AG09319 (cell line): Measurements from ENCODE around the gene TSPAN14.

Experiments used
- DNase-seq: peaks from one replicate; pipeline ENCODE4 v3.0.0-alpha.2; 2010; ENCODE audit warnings: low read depth; ENCODE audit errors: extremely low read depth
- TF ChIP-seq, protein P1 (sequence below): IDR thresholded peaks from 2 replicates; pipeline ENCODE4 v1.5.1; 2011; ENCODE audit warnings: low read depth, mild to moderate bottlenecking, inconsistent platforms, low read length, moderate library complexity

Gene TSPAN14, protein sequence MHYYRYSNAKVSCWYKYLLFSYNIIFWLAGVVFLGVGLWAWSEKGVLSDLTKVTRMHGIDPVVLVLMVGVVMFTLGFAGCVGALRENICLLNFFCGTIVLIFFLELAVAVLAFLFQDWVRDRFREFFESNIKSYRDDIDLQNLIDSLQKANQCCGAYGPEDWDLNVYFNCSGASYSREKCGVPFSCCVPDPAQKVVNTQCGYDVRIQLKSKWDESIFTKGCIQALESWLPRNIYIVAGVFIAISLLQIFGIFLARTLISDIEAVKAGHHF

DNA sequence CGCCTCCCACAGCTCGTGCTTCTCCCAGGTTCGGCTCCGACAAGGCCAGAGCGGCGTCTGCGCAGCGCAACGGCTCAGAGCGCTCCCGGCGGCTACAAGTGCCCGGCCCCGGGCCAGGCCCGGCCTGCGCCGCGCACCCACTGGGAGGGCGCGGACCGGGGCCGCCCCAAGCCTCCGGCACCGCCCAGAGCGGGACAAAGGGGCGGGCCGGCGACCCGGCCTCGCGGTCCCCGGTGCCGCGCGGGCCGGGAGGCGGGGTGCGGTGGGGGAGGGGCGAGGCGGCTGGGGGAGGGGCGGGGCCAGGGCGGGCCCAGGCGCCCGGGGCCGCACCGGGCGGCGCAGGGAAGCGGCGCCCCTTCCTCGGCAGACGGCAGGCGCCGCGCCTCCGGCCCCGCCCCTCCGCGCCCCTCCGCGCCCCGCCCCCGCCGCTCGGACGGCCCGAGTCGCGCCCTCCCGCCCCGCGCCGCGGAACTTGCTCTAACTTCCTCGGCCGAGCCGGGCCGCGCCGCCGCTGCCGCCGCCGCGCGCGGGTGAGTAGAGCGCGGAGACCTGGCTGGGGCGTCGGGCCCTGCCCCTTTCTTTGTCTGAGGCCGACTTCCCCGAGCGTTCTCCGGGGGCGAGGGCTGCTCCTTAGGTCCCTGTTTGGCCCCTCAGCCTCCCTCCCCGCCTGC is at the start of gene TSPAN14:
TSS of gene TSPAN14 (plus strand) at position 469 of the 671 bp plus-strand sequence. CDS start 34,924 bp downstream, outside the sequence.
- TF ChIP-seq, protein P1, sequence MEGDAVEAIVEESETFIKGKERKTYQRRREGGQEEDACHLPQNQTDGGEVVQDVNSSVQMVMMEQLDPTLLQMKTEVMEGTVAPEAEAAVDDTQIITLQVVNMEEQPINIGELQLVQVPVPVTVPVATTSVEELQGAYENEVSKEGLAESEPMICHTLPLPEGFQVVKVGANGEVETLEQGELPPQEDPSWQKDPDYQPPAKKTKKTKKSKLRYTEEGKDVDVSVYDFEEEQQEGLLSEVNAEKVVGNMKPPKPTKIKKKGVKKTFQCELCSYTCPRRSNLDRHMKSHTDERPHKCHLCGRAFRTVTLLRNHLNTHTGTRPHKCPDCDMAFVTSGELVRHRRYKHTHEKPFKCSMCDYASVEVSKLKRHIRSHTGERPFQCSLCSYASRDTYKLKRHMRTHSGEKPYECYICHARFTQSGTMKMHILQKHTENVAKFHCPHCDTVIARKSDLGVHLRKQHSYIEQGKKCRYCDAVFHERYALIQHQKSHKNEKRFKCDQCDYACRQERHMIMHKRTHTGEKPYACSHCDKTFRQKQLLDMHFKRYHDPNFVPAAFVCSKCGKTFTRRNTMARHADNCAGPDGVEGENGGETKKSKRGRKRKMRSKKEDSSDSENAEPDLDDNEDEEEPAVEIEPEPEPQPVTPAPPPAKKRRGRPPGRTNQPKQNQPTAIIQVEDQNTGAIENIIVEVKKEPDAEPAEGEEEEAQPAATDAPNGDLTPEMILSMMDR, result no peak
- peak; percentile 49 for DNase-seq

DNA sequence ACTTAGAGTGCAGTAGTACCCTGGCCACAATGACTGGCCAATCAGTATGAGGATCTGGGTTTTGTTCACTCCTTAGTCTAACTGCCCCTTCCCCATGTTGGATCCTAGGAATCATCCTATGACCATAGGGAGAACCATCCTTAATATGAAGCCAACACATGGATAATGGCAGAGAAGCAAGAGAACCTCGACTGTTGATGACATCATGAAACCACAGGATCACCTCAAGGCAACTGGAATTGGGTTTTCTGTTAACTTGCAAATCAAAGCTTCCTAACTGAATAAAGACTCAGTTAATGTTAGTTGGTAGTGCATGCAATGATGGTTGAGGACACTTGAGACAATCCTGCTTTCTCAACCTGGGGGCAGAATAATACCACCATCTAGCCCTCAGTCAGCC is 49.1 kb upstream of the TSPAN14 start:
- TF ChIP-seq, protein P1, result no peak
- no peak for DNase-seq

DNA sequence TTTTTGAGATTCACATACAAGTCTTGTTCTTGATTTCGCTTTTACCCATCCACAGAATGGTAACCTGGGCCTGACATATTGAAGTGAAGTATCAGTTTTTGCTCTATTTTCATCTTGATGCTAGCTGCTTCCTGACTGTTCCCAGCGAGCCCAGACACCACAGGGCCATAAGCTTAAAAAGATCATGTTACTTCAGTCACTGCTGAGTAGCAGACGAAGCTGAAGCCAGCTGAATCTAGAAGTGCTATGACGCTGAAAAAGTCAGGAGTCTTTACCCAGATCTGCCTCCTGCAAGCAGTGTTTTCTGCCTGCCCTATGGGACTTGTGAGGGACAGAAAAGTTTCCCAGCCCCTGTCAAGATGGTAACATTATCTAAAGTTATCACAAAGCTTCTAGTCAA is 48.5 kb upstream of the TSPAN14 start:
- DNase-seq, result no peak
- TF ChIP-seq, protein P1, result no peak

DNA sequence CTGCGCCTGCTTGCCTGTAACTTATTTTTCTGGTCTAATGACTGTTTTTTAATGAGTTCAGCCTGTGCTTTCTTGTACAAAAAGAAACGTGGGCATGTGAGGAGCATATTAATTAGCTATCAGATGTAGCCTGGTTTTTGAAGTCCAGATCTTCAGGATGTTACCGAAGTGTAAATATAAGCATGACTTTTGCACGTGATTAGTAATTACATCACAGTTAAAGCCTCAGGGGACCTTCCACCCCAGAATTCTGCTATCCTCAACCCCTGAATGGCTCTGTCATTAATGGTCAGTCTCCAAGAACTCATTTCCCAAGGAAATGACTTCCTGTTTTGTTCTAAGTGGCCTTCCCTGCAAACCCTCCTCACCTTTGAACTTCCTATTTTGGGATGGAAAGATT is 47.9 kb upstream of the TSPAN14 start:
- DNase-seq, result no peak
- TF ChIP-seq, protein P1, result no peak

DNA sequence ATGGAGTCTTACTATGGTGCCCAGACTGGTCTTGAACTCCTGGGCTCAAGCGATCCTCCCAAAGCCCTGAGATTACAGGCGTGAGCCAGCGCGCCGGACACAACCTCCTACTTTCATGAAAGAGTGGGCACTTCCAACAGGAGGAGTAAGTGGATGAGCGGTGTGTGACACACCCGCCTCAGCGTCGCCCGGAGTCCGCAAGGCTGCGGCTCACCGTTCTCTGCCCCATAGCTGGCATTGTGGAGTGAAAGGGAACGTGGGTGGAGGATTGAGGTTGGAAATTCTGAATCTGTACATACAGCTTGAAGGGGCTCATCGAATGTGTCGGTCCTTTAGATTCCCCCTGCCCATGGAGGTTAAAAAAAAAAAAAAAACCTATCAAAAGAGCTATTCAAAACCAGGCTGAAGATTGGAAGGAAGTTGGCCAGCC is 46.3 kb upstream of the TSPAN14 start:
- no peak for DNase-seq
- TF ChIP-seq, protein P1, result no peak

DNA sequence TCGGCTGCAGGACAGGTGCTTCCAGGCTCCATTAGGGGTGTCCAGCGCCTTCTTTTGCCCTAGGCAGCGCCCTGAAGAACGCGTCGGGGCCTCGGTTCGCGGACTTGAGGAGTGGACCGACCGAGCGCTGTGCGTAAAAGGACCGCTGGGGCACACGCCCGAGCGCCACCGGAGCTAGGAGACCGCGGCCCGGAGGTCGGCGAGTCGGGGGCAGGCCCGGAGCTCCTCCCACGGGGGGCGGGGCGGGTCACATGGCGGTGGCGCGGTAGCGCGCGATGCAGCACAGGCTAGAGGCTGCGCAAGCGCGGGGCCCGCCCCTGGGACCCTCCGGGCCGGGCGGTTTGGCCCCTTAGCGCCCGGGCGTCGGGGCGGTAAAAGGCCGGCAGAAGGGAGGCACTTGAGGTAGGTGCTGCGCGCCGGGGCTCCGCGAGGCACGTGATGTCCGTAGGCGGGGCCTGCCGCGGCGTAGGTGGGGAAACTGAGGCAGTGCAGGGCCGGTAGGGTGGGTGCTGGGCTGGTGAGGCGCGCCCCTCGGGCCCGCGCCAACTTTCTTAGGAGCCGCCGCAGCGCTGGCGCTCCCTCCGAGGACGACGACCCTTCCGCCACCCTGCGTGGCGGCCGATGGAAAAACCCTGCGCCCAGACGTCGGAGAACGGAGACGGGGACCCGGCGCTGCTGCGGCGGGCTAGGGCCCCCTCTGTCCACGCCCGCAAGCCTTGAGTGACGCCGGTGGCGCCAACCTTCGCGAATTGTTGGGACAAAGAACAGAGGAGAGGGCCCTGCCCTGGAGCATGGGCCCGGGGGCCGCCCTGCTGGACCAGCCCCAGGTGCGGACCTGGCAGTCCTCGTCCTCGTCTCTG is 45.6 kb upstream of the TSPAN14 start, which contains the start of gene PRXL2A:
TSS of gene PRXL2A (plus strand) at position 310 of the 860 bp plus-strand sequence. CDS start 11,917 bp downstream, outside the sequence.
- no peak for DNase-seq
- TF ChIP-seq, protein P1, result no peak
